CD14-positive monocyte (primary cell): ENCODE measurements around the gene MTUS2. TPM values are rescaled to one million over a fixed set of nuclear protein-coding genes. Genes with fewer than 3 reads are reported as not detected.
A peak's percentile ranks its signal among the peaks of the same experiment; 100 is the strongest.

Experiments
- DNase-seq, 3 donors: peaks; one replicate each; pipeline ENCODE4 v3.0.0-alpha.2; 2011 to 2022
- H2AFZ ChIP-seq: 2 replicates; pipeline ENCODE4 v1.6.0; 2012; ENCODE audit warnings: mild to moderate bottlenecking, low read depth, low read length, inconsistent platforms; ENCODE audit not compliant: insufficient read depth, poor library complexity, severe bottlenecking
- H3K27ac ChIP-seq, 2 donors: 1 replicate in 1 of 2; 2 replicates in 1 of 2; pipeline ENCODE4 v1.5.1; 2012 to 2013; ENCODE audit warnings: low read length in 2 of 2, control low read depth in 1 of 2, inconsistent platforms in 1 of 2, low read depth in 1 of 2, mild to moderate bottlenecking in 1 of 2
- H3K27me3 ChIP-seq, 2 donors: one replicate each; pipeline versions ENCODE4 v1.6.0 to v1.6.1; 2011 to 2013; ENCODE audit warnings: low read length in 2 of 2; ENCODE audit not compliant: control insufficient read depth in 2 of 2, insufficient read depth in 2 of 2
- H3K36me3 ChIP-seq, 2 donors: replicated peaks in 1 of 2; 1 replicate in 1 of 2; 2 replicates in 1 of 2; pipeline versions ENCODE4 v1.5.1 to v1.6.1; 2012 to 2013; ENCODE audit warnings: low read length in 2 of 2, control low read depth in 1 of 2, inconsistent platforms in 1 of 2, mild to moderate bottlenecking in 1 of 2; ENCODE audit not compliant: insufficient read depth in 2 of 2, control insufficient read depth in 1 of 2
- H3K4me1 ChIP-seq, 2 donors: 1 replicate in 1 of 2; 2 replicates in 1 of 2; pipeline versions ENCODE4 v1.5.1 to v1.6.1; 2012 to 2013; ENCODE audit warnings: low read length in 2 of 2, control low read depth in 1 of 2, inconsistent platforms in 1 of 2, mild to moderate bottlenecking in 1 of 2, moderate library complexity in 1 of 2; ENCODE audit not compliant: insufficient read depth in 2 of 2, control insufficient read depth in 1 of 2
- H3K4me2 ChIP-seq: replicated peaks from 2 replicates; pipeline ENCODE3; 2012; ENCODE audit warnings: low read length, moderate library complexity, mild to moderate bottlenecking; ENCODE audit not compliant: poor library complexity, severe bottlenecking; ENCODE audit errors: extremely low read depth
- H3K4me3 ChIP-seq, 3 experiments: fragments of 200-600 bp in 1 of 3; sonication (generic) in 1 of 3; replicated peaks in 1 of 3; 1 replicate in 2 of 3; 2 replicates in 1 of 3; pipeline ENCODE4 v1.5.1; 2011 to 2013; ENCODE audit warnings: low read length in 3 of 3, mild to moderate bottlenecking in 3 of 3, control low read depth in 2 of 3, low read depth in 2 of 3, inconsistent platforms in 1 of 3, moderate library complexity in 1 of 3
- H3K79me2 ChIP-seq: 2 replicates; pipeline ENCODE4 v1.6.0; 2012; ENCODE audit warnings: mild to moderate bottlenecking, control low read depth, inconsistent platforms, low read length, moderate library complexity; ENCODE audit not compliant: insufficient read depth
- H3K9ac ChIP-seq: 2 replicates; pipeline ENCODE4 v1.6.0; 2017; ENCODE audit warnings: low read length, mild to moderate bottlenecking; ENCODE audit not compliant: insufficient read depth, poor library complexity, severe bottlenecking
- H3K9me3 ChIP-seq, 2 donors: replicated peaks in 1 of 2; 1 replicate in 1 of 2; 2 replicates in 1 of 2; pipeline versions ENCODE4 v1.5.1 to v1.6.1; 2012 to 2013; ENCODE audit warnings: low read length in 2 of 2, control low read depth in 1 of 2; ENCODE audit not compliant: control insufficient read depth in 1 of 2, insufficient read depth in 1 of 2
- H4K20me1 ChIP-seq: 2 replicates; pipeline ENCODE4 v1.6.0; 2012; ENCODE audit warnings: mild to moderate bottlenecking, low read length, control low read depth, moderate library complexity; ENCODE audit not compliant: insufficient read depth
- H3K27ac Mint-ChIP-seq, 7 donors: one replicate each; pipeline ENCODE4 v1.8.0; 2020; ENCODE audit warnings: mild to moderate bottlenecking in 7 of 7, mixed read lengths in 7 of 7, moderate library complexity in 6 of 7, inconsistent platforms in 2 of 7
- H3K27me3 Mint-ChIP-seq, 3 donors: one replicate each; pipeline ENCODE4 v1.8.0; 2021 to 2022; ENCODE audit warnings: low read depth in 3 of 3, mild to moderate bottlenecking in 3 of 3, mixed read lengths in 3 of 3, moderate library complexity in 3 of 3, inconsistent platforms in 1 of 3
- H3K36me3 Mint-ChIP-seq, 2 donors: one replicate each; pipeline ENCODE4 v1.8.0; 2020; ENCODE audit warnings: mixed read lengths in 2 of 2, inconsistent platforms in 1 of 2, mild to moderate bottlenecking in 1 of 2
- H3K4me1 Mint-ChIP-seq: one replicate; pipeline ENCODE4 v1.8.0; 2020; ENCODE audit warnings: mild to moderate bottlenecking, mixed read lengths
- H3K4me3 Mint-ChIP-seq, 2 donors: one replicate each; pipeline ENCODE4 v1.8.0; 2020; ENCODE audit warnings: mild to moderate bottlenecking in 2 of 2, mixed read lengths in 2 of 2, moderate library complexity in 1 of 2
- H3K9me3 Mint-ChIP-seq, 7 donors: one replicate each; pipeline ENCODE4 v1.8.0; 2020 to 2022; ENCODE audit warnings: mixed read lengths in 7 of 7, mild to moderate bottlenecking in 6 of 7, moderate library complexity in 6 of 7, inconsistent platforms in 2 of 7
- CTCF ChIP-seq: fragments of 200-600 bp; IDR thresholded peaks from one replicate; pipeline ENCODE4 v1.8.0; 2022; ENCODE audit warnings: antibody characterized with exemption, mild to moderate bottlenecking
- WGBS: methylation state at CpG from one replicate; pipeline ENCODE4 v1.1.5; 2013; ENCODE audit warnings: missing lambda C conversion rate; ENCODE audit not compliant: insufficient coverage; 5-methylcytosine and 5-hydroxymethylcytosine counted together
- intact Hi-C, 2 donors: fragments of 100-400 bp; cut with micrococcal nuclease; formaldehyde crosslinking; loops; one replicate each; pipeline versions ENCODE4 v1.15.0 to v1.15.1; 2023
- polyA plus RNA-seq, 3 donors: library from polyadenylated mRNA; depleted of rRNA in 1 of 3; unstranded in 2 of 3; stranded (reverse) in 1 of 3; fragments of 300-500 nt in 2 of 3; fragments of >200 nt in 1 of 3; fragmentation: Illumina TruSeq in 2 of 3; gene quantifications; 1 replicate in 2 of 3; 2 replicates in 1 of 3; pipeline ENCODE4 v1.2.3, GENCODE V29; 2012 to 2021

MTUS2 gene
- polyA plus RNA-seq, 3 donors: 0.04 TPM; not detected in 2

GRCh38 chr13:29482504-29482903 is 662.4 kb downstream of the MTUS2 start:
- Mint-ChIP-seq H3K36me3 (no peaks in the 10 kb centered on the region), H3K27ac (no peak overlapping the region), H3K4me1 (peaks cover 9% of the 10 kb centered on the region), H3K9me3 (no peaks in the 10 kb centered on the region), H3K27me3 (peaks cover 1 to 10% (median 2%) of the 10 kb centered on the region in 3 donors), H3K4me3 (no peak overlapping the region)
- intact Hi-C loops: no loop called here
- no peak overlapping the region for H3K27ac ChIP-seq
- peaks cover 5 to 7% of the 10 kb centered on the region in 2 donors for H3K4me1 ChIP-seq
- H3K27me3 ChIP-seq: no peaks in the 10 kb centered on the region
- no peaks in the 10 kb centered on the region for H3K9me3 ChIP-seq
- no peak for DNase-seq
- H4K20me1 ChIP-seq: no peaks in the 10 kb centered on the region
- H2AFZ ChIP-seq: peak overlapping the region; percentile 38
- no peak overlapping the region for H3K4me3 ChIP-seq
- no peak for TF ChIP-seq CTCF
- H3K79me2 ChIP-seq: no peaks in the 10 kb centered on the region
- H3K9ac ChIP-seq: no peak overlapping the region
- 80% methylated on average over 1 of the region's 4 CpGs for WGBS
- no peaks in the 10 kb centered on the region for H3K36me3 ChIP-seq
- no peak overlapping the region for H3K4me2 ChIP-seq

GRCh38 chr13:29483211-29483610 is 663.1 kb downstream of the MTUS2 start:
- Mint-ChIP-seq H3K27me3 (peaks cover 1 to 11% (median 2%) of the 10 kb centered on the region in 3 donors), H3K36me3 (no peaks in the 10 kb centered on the region), H3K27ac (no peak overlapping the region), H3K4me1 (peaks cover 9% of the 10 kb centered on the region), H3K4me3 (no peak overlapping the region), H3K9me3 (no peaks in the 10 kb centered on the region)
- peaks cover 5 to 7% of the 10 kb centered on the region in 2 donors for H3K4me1 ChIP-seq
- H3K27ac ChIP-seq: no peak overlapping the region
- no peaks in the 10 kb centered on the region for H3K27me3 ChIP-seq
- no peaks in the 10 kb centered on the region for H3K9me3 ChIP-seq
- no peak overlapping the region for H2AFZ ChIP-seq
- DNase-seq: no peak
- no peak overlapping the region for H3K4me3 ChIP-seq
- no peaks in the 10 kb centered on the region for H3K36me3 ChIP-seq
- H3K79me2 ChIP-seq: no peaks in the 10 kb centered on the region
- no peak overlapping the region for H3K4me2 ChIP-seq
- no peak for TF ChIP-seq CTCF
- intact Hi-C loops: no loop called here
- 96% methylated on average over 15 of the region's 15 CpGs for WGBS
- H4K20me1 ChIP-seq: no peaks in the 10 kb centered on the region
- H3K9ac ChIP-seq: no peak overlapping the region
